NCI-H1105 treated with DMSO at 0.1 percent for 48 hours (cell line): ENCODE results near the gene TOMM22.

ENCODE experiments used
- DNase-seq: peaks from one replicate; lab custom pipeline; 2025; lab: John Stamatoyannopoulos, UW

The TOMM22 gene

DNA sequence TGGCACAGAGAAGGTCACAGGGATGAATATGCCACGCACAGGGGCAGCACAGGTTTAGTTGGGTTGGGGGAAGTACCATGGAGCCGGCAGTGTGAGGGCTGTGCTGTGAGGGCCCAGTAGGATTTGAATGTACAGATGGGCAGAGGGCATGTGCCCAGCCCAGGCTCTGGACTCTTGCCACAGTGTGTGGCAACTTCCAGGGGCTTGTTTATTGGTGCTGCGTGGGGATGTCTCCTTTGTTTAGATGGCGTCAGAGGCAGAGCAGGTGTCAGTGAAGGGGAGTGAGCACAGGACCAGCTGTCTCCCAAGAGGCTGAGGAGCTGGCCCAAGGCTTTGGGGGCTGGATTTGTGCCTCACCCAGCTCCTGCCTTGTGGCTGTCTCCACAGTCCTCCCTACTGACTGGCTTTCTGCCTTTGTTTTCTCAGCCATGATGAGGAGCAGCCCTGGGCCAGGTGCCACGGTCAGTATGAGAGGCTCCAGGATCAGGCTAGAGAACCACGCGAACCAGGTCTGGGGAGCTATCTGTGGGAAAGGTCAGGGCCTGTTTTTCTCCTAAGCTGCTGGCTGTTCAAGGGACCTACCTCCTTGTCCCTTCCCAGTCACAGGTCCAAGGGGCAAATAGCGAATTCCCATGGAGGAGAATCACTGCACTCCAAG lies 52.1 kb downstream of the TOMM22 start:
- peak; percentile 82 for DNase-seq

DNA sequence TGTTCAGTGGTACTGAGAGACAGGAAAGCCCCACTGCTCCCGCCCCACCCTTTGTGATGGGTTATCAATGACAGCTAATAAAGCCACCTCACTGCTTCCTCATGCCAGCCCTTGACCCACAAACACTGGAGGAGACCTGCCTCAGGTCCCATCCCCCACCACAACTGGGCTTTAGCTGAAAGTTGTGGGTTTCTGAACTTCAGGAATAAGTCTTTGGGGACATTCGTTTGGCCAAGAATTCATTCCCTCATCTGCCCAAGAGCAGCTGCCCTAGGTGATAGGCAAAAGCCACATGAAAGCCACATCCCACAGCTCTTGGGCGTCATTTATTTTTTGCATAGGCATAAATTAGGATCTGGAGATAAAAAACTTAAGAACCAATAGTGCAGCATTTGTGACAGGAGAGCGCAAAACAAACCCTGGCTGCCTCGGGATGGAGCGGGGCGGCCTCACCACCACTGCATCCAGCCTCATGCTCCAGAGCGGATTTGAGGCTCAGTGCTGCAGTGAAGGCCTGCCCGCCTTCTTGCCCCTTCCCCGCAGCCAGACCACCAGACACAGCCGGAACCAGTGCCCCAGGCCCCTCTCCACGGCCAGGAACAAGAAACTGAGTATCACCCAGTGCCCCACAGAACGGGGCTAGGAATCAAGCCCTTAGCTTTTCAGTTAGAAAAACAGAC lies 52.8 kb downstream of the TOMM22 start:
- DNase-seq: no peak
